Activated CD4-positive, alpha-beta T cell treated with anti-CD3 and anti-CD28 coated beads for 36 hours (primary cell): ENCODE measurements around the gene YARS2. TPM values are rescaled to one million over a fixed set of nuclear protein-coding genes. Genes with fewer than 3 reads are reported as not detected.
A peak's percentile ranks its signal among the peaks of the same experiment; 100 is the strongest.

Experiments used
- ATAC-seq: fragments of 200-7000 bp; cut with Tn5 transposase; one replicate; pipeline ENCODE4 v1.10.0; 2021; ENCODE audit warnings: mild to moderate bottlenecking, moderate library complexity
- CTCF ChIA-PET: fragments of 350-600 bp; sonication (Branson Sonifier 250); formaldehyde crosslinking; loops from one replicate; lab custom pipeline; 2021; ENCODE audit warnings: antibody characterized with exemption; lab: Charles Lee
- POLR2A ChIA-PET: fragments of 350-600 bp; sonication (Branson Sonifier 250); formaldehyde crosslinking; loops from one replicate; lab custom pipeline; 2021; ENCODE audit warnings: antibody characterized with exemption, inconsistent platforms; lab: Charles Lee
- DNase-seq: peaks from one replicate; pipeline ENCODE4 v3.0.0-alpha.2; 2020
- H3K27ac Mint-ChIP-seq: one replicate; pipeline ENCODE4 v1.8.0; 2021; ENCODE audit warnings: mixed read lengths
- H3K27me3 Mint-ChIP-seq: one replicate; pipeline ENCODE4 v1.8.0; 2021; ENCODE audit warnings: mixed read lengths
- H3K36me3 Mint-ChIP-seq: one replicate; pipeline ENCODE4 v1.8.0; 2021; ENCODE audit warnings: low read depth, mixed read lengths
- H3K4me1 Mint-ChIP-seq: one replicate; pipeline ENCODE4 v1.8.0; 2021; ENCODE audit warnings: mixed read lengths
- H3K4me3 Mint-ChIP-seq: one replicate; pipeline ENCODE4 v1.8.0; 2021; ENCODE audit warnings: mild to moderate bottlenecking, moderate library complexity, mixed read lengths
- H3K9me3 Mint-ChIP-seq: one replicate; pipeline ENCODE4 v1.8.0; 2021; ENCODE audit warnings: low read depth, mixed read lengths
- intact Hi-C, 2 experiments: fragments of 100-400 bp; cut with DNase I in 1 of 2; cut with micrococcal nuclease in 1 of 2; formaldehyde crosslinking; loops; one replicate each; pipeline versions ENCODE4 v1.14.2 to v1.15.1; 2022 to 2024; cut with DNase I, micrococcal nuclease
- total RNA-seq, 2 experiments: library from RNA; stranded (reverse); gene quantifications; one replicate each; pipeline ENCODE4 v1.2.3, GENCODE V29; 2021

Gene YARS2
- 10 to 100 TPM; 33.0 to 45.9 TPM for total RNA-seq

DNA sequence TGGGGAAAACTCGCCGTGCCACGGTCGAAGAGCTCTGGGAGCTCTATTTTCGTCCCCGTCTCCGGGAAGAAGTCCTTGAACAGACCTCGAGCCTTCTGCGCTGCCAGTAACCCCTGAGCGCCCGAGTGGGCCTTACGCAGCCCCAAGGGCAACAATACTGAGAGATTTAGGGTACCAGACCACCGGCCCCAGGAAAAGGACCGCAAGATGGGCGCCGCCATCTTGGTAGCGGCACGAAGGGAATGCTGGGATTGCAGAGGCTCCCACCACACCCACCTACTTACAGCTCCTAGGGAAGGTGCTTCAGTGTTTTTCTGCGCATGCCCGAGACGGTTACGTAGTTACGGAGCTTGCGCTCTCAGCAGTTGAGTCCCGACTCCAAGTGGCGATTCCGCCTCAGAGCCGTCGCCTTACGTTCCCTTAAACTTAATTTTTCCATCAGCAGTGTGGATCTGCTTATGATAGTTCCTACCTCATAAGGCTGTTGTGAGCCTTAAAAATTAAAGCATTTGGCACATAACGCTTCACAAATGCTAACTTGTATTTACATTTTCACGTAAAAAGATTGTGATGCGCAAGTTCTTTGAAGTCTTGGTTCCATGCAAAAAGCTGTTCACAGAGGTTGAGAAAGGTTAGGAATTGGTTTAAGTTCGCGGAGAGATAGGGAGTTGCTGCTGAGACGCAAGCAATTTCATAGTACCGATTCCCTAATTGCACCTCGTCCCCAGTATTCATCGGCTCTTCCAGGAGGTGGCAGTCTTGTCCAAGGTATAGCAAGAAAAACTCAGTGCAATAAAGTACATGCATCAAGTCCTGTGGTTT is at the start of gene YARS2:
YARS2 (minus strand) TSS at position 244 of the 822 bp plus-strand sequence; CDS start at position 221, 23 bp downstream.
- ChIA-PET POLR2A (interaction anchor here (0.6 to 1.0 kb wide), 6 partner anchors 10 to 1266 kb away, joined by 3 to 7 read pairs (median 3); partner anchors contain the start of gene ETFBKMT), CTCF (interaction anchor here (0.5 to 3.9 kb wide), 34 partner anchors 11 to 1278 kb away, joined by 3 to 56 read pairs (median 4); partner anchors contain the start of genes ALG10 and DNM1L)
- H3K36me3 Mint-ChIP-seq = peaks cover 18% of the 10 kb centered on the region
- H3K27ac Mint-ChIP-seq = peak within 1 kb of the TSS; percentile 95
- H3K4me1 Mint-ChIP-seq = peaks cover 20% of the 10 kb centered on the region
- peak; percentile 92 for DNase-seq
- peak; percentile 92 for ATAC-seq
- peak within 1 kb of the TSS; percentile 88 for H3K4me3 Mint-ChIP-seq
- intact Hi-C loops = loop anchor here (1.0 to 10.0 kb wide), 10 partner anchors 77 to 1462 kb away; partner anchors contain the start of genes ALG10 (in 2 of the 2) and DNM1L (in 2 of the 2)
- no peaks in the 10 kb centered on the region for H3K27me3 Mint-ChIP-seq
- H3K9me3 Mint-ChIP-seq = no peaks in the 10 kb centered on the region

DNA sequence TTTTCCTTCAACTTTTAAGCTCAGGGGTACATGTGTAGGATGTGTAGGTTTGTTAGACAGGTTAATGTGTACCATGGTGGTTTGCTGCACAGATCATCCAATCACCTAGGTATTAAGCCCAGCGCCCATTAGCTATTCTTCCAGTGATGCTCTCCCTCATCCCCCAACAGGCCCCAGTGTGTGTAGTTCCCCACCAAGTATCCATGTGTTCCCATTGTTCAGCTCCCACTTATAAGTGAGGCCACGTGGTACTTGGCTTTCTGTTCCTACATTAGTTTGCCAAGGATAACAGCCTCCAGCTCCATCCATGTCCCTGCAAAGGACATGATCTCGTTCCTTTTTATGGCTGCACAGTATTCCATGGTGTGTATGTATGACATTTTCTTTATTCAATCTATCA is 48.6 kb upstream of the YARS2 start:
- H3K9me3 Mint-ChIP-seq = peaks cover 11% of the 10 kb centered on the region
- POLR2A ChIA-PET = no interaction called here
- no peak overlapping the region for H3K27ac Mint-ChIP-seq
- H3K27me3 Mint-ChIP-seq = peaks cover 8% of the 10 kb centered on the region
- intact Hi-C loops = no loop called here
- no peaks in the 10 kb centered on the region for H3K36me3 Mint-ChIP-seq
- no peaks in the 10 kb centered on the region for H3K4me1 Mint-ChIP-seq
- no peak for DNase-seq
- ATAC-seq = no peak
- CTCF ChIA-PET = interaction anchor here (0.5 kb wide), 1 partner anchor 56 kb away, joined by 3 read pairs; no protein-coding TSS in a partner anchor
- no peak overlapping the region for H3K4me3 Mint-ChIP-seq

DNA sequence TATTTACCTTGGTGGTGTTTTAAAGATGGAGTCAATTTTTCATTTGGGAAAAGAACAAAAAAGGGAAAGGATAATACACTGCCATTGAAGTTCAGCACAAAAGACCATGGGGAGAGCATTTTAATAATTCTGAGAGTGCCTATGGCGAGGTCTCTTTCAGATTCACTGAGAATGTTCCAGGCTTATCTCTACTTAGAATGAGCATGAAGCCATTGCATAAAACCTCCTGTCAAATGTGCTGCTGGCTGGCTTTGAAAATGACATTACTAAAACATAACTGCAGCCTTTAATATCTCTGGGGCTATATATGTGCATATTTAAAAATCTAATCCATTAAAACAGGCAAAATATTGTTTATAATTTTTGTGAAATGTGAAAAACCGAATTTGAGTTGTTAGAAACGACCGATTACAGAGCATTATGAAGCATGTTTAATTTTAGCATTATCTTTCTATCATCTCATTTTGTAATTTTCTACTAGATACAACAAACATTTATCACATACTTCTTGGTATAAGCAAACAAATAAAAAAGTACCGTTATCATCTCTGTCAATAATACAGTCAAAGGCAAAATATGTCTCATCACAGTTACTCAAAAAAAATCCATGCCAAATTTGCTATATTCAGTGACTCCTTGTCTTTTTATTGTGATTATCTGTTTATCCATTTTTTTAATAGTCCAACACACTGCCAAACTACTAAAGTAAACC is 45.7 kb upstream of the YARS2 start:
- no peaks in the 10 kb centered on the region for H3K4me1 Mint-ChIP-seq
- DNase-seq (no peak), ATAC-seq (no peak)
- no peak overlapping the region for H3K27ac Mint-ChIP-seq
- intact Hi-C loops = no loop called here
- no peaks in the 10 kb centered on the region for H3K9me3 Mint-ChIP-seq
- ChIA-PET CTCF (no interaction called here), POLR2A (no interaction called here)
- H3K27me3 Mint-ChIP-seq = peaks cover 3% of the 10 kb centered on the region
- H3K4me3 Mint-ChIP-seq = no peak overlapping the region
- H3K36me3 Mint-ChIP-seq = no peaks in the 10 kb centered on the region

GRCh38 chr12:32794281-32794680 is 38.6 kb upstream of the YARS2 start:
- intact Hi-C loops = no loop called here
- CTCF ChIA-PET = no interaction called here
- H3K4me1 Mint-ChIP-seq = no peaks in the 10 kb centered on the region
- H3K27ac Mint-ChIP-seq = no peak overlapping the region
- DNase-seq (no peak), ATAC-seq (no peak)
- H3K9me3 Mint-ChIP-seq = no peaks in the 10 kb centered on the region
- no peaks in the 10 kb centered on the region for H3K36me3 Mint-ChIP-seq
- no peaks in the 10 kb centered on the region for H3K27me3 Mint-ChIP-seq
- POLR2A ChIA-PET = no interaction called here
- H3K4me3 Mint-ChIP-seq = no peak overlapping the region

GRCh38 chr12:32789916-32790315 is 34.2 kb upstream of the YARS2 start:
- ChIA-PET POLR2A (no interaction called here), CTCF (no interaction called here)
- ATAC-seq (no peak), DNase-seq (no peak)
- no peak overlapping the region for H3K4me3 Mint-ChIP-seq
- no peaks in the 10 kb centered on the region for H3K36me3 Mint-ChIP-seq
- H3K27me3 Mint-ChIP-seq = no peaks in the 10 kb centered on the region
- H3K9me3 Mint-ChIP-seq = no peaks in the 10 kb centered on the region
- H3K27ac Mint-ChIP-seq = no peak overlapping the region
- intact Hi-C loops = no loop called here
- H3K4me1 Mint-ChIP-seq = no peaks in the 10 kb centered on the region

DNA sequence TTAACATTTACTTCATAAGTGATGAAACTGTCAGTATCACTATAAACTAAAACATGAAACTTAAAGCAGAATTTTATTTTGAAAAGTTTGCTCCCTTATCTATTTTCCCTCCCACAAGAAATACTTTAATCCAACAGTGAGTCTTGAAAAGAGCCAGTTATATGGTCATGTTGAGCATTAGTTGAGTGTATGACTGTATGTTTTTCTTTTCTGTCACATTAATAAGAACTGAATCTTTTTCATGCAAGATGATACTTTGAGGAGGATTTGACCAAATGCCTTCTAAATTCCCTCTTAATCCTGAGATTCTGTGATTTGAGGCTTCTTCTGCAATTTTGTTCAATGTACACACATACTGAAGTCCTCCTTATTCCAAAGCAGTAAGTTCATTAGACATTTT is 33.7 kb upstream of the YARS2 start:
- DNase-seq (no peak), ATAC-seq (no peak)
- ChIA-PET POLR2A (no interaction called here), CTCF (no interaction called here)
- Mint-ChIP-seq H3K4me3 (no peak overlapping the region), H3K9me3 (no peaks in the 10 kb centered on the region), H3K27ac (no peak overlapping the region), H3K27me3 (no peaks in the 10 kb centered on the region), H3K36me3 (no peaks in the 10 kb centered on the region), H3K4me1 (no peaks in the 10 kb centered on the region)
- intact Hi-C loops = no loop called here

- Mint-ChIP-seq H3K4me3 (no peak overlapping the region), H3K27ac (no peak overlapping the region), H3K4me1 (no peaks in the 10 kb centered on the region), H3K27me3 (no peaks in the 10 kb centered on the region), H3K9me3 (no peaks in the 10 kb centered on the region), H3K36me3 (no peaks in the 10 kb centered on the region)
- intact Hi-C loops = no loop called here
- ChIA-PET CTCF (interaction anchor here (0.7 kb wide), 1 partner anchor 9 kb away, joined by 4 read pairs; no protein-coding TSS in a partner anchor), POLR2A (no interaction called here)
- ATAC-seq (no peak), DNase-seq (no peak)
These were observed 32.7 kb upstream of the YARS2 start for GRCh38 chr12:32788405-32788804.

GRCh38 chr12:32785557-32785956 is 29.9 kb upstream of the YARS2 start:
- no peak overlapping the region for H3K27ac Mint-ChIP-seq
- H3K4me1 Mint-ChIP-seq = no peaks in the 10 kb centered on the region
- ATAC-seq = no peak
- H3K9me3 Mint-ChIP-seq = no peaks in the 10 kb centered on the region
- CTCF ChIA-PET = interaction anchor here (0.7 kb wide), 1 partner anchor 386 kb away, joined by 3 read pairs; no protein-coding TSS in a partner anchor
- POLR2A ChIA-PET = no interaction called here
- intact Hi-C loops = no loop called here
- H3K36me3 Mint-ChIP-seq = no peaks in the 10 kb centered on the region
- no peaks in the 10 kb centered on the region for H3K27me3 Mint-ChIP-seq
- H3K4me3 Mint-ChIP-seq = no peak overlapping the region
- DNase-seq = no peak

GRCh38 chr12:32783029-32783428 is 27.3 kb upstream of the YARS2 start:
- no peaks in the 10 kb centered on the region for H3K9me3 Mint-ChIP-seq
- H3K4me1 Mint-ChIP-seq = no peaks in the 10 kb centered on the region
- ATAC-seq = no peak
- peaks cover 2% of the 10 kb centered on the region for H3K27me3 Mint-ChIP-seq
- POLR2A ChIA-PET = interaction anchor here (0.7 kb wide), 1 partner anchor 928 kb away, joined by 3 read pairs; no protein-coding TSS in a partner anchor
- no peak for DNase-seq
- intact Hi-C loops = no loop called here
- H3K36me3 Mint-ChIP-seq = no peaks in the 10 kb centered on the region
- no peak overlapping the region for H3K4me3 Mint-ChIP-seq
- no peak overlapping the region for H3K27ac Mint-ChIP-seq
- CTCF ChIA-PET = no interaction called here

DNA sequence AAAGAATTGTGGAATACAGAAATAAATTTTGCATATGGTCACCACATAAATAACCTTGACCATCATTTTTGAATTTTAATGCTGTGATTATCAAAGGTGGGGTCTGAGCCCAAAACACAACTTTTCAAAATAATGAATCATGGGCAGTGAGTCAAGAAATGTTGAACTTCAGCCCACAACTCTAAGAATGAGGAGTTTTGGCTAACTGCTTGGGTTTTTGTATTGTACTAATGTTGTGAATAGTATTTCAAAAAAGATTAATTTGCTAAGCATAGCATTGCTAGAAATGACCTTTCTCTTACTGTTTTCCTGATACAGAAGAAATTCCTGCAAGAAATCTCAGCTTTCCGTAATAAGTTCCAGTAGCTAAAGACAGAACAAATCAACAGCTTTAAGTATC is 24.4 kb upstream of the YARS2 start:
- Mint-ChIP-seq H3K27ac (no peak overlapping the region), H3K27me3 (peaks cover 2% of the 10 kb centered on the region), H3K4me1 (no peaks in the 10 kb centered on the region), H3K9me3 (no peaks in the 10 kb centered on the region), H3K4me3 (no peak overlapping the region), H3K36me3 (no peaks in the 10 kb centered on the region)
- ChIA-PET POLR2A (no interaction called here), CTCF (no interaction called here)
- ATAC-seq = no peak
- no peak for DNase-seq
- intact Hi-C loops = no loop called here

DNA sequence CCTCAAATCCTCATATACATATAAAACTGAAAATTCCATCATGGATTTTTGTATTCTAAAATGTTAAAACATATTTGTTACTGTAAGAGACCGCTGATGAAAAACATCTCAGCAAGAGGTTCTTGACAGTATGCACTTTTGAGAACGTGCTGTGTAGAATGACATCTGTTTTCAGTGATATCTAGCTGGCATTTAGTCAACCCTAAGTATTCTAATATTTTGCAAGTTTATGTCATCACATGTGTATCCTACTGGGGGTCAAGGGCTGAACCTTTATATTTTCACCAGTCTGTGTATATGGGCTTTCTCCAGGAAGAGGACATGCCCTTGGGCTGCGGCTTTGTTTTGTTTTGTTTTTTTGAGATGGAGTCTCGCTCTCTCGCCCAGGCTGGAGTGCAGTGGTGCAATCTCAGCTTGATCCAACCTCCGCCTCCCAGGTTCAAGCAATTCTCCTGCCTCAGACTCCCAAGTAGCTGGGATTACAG is 22.0 kb upstream of the YARS2 start:
- POLR2A ChIA-PET = no interaction called here
- peaks cover 6% of the 10 kb centered on the region for H3K27me3 Mint-ChIP-seq
- intact Hi-C loops = no loop called here
- no peaks in the 10 kb centered on the region for H3K9me3 Mint-ChIP-seq
- H3K27ac Mint-ChIP-seq = no peak overlapping the region
- H3K4me1 Mint-ChIP-seq = no peaks in the 10 kb centered on the region
- CTCF ChIA-PET = no interaction called here
- ATAC-seq = no peak
- DNase-seq = no peak
- H3K4me3 Mint-ChIP-seq = no peak overlapping the region
- H3K36me3 Mint-ChIP-seq = no peaks in the 10 kb centered on the region
